NT2/D1 (cell line): ENCODE data around the gene SAE1.

ENCODE experiments used
- YY1 ChIP-seq: IDR thresholded peaks from 2 replicates; pipeline ENCODE4 v1.6.1; 2011; ENCODE audit not compliant: insufficient read length, insufficient read depth
- ZNF274 ChIP-seq: IDR thresholded peaks from 2 replicates; pipeline ENCODE4 v1.6.1; 2011; ENCODE audit warnings: mild to moderate bottlenecking, low read depth, low read length

- TF ChIP-seq ZNF274 (no peak), YY1 (no peak)
These were observed 27.7 kb downstream of the SAE1 start for GRCh38 chr19:47158367-47158791.
